GM23338 (cell line): ENCODE measurements around the gene FATE1. TPM values are rescaled to one million over a fixed set of nuclear protein-coding genes. Genes with fewer than 3 reads are reported as not detected.

Source experiments
- ATAC-seq: fragments of 200-7000 bp; cut with Tn5 transposase; 3 replicates; pipeline ENCODE4 v1.9.1; 2020
- DNase-seq: peaks from one replicate; pipeline ENCODE4 v3.0.0-alpha.2; 2015; ENCODE audit warnings: low spot score
- H2AFZ ChIP-seq: fragments of 200-600 bp; sonication (generic); 2 replicates; pipeline ENCODE4 v1.8.0; 2016; ENCODE audit warnings: antibody characterized with exemption, mild to moderate bottlenecking, moderate library complexity
- H3F3A ChIP-seq: fragments of 200-600 bp; sonication (generic); replicated peaks from 2 replicates; pipeline ENCODE4 v1.8.0; 2017; ENCODE audit warnings: antibody characterized with exemption, mixed run types, low read depth
- H3K27ac ChIP-seq: fragments of 200-600 bp; sonication (generic); 2 replicates; pipeline ENCODE4 v1.6.1; 2016; ENCODE audit warnings: low read depth
- H3K27me3 ChIP-seq: fragments of 200-600 bp; sonication (generic); 2 replicates; pipeline ENCODE4 v1.8.0; 2016; ENCODE audit warnings: mild to moderate bottlenecking, mixed run types, moderate library complexity; ENCODE audit not compliant: insufficient read depth
- H3K36me3 ChIP-seq: fragments of 200-600 bp; sonication (generic); 2 replicates; pipeline ENCODE4 v1.8.0; 2016; ENCODE audit warnings: mild to moderate bottlenecking; ENCODE audit not compliant: insufficient read depth
- H3K4me1 ChIP-seq: fragments of 200-600 bp; sonication (generic); 2 replicates; pipeline ENCODE4 v1.8.0; 2016; ENCODE audit warnings: mild to moderate bottlenecking, moderate library complexity; ENCODE audit not compliant: insufficient read depth
- H3K4me2 ChIP-seq: fragments of 200-600 bp; sonication (generic); 2 replicates; pipeline ENCODE4 v1.7.1; 2017; ENCODE audit warnings: mixed run types
- H3K4me3 ChIP-seq: fragments of 200-600 bp; sonication (generic); 2 replicates; pipeline ENCODE4 v1.6.1; 2016; ENCODE audit warnings: mixed run types
- H3K79me2 ChIP-seq: fragments of 200-600 bp; sonication (generic); replicated peaks from 2 replicates; pipeline ENCODE4 v1.8.0; 2017; ENCODE audit warnings: mild to moderate bottlenecking; ENCODE audit not compliant: insufficient read depth
- H3K9me2 ChIP-seq: fragments of 200-600 bp; sonication (generic); 2 replicates; pipeline ENCODE4 v1.8.0; 2017; ENCODE audit not compliant: insufficient read depth
- H4K20me1 ChIP-seq: fragments of 200-600 bp; sonication (generic); replicated peaks from 2 replicates; pipeline ENCODE4 v1.8.0; 2017; ENCODE audit warnings: mild to moderate bottlenecking; ENCODE audit not compliant: insufficient read depth
- H3K27ac Mint-ChIP-seq: 2 replicates; pipeline ENCODE4 v1.8.0; 2020; ENCODE audit warnings: inconsistent platforms, mild to moderate bottlenecking, moderate library complexity, mixed read lengths
- H3K27me3 Mint-ChIP-seq: 3 replicates; pipeline ENCODE4 v1.8.0; 2022; ENCODE audit warnings: low read depth, mild to moderate bottlenecking, moderate library complexity, mixed read lengths, inconsistent platforms; ENCODE audit not compliant: insufficient read depth, poor library complexity
- H3K36me3 Mint-ChIP-seq: 3 replicates; pipeline ENCODE4 v1.8.0; 2021; ENCODE audit warnings: low read depth, mild to moderate bottlenecking, inconsistent platforms, moderate library complexity, mixed read lengths
- H3K4me1 Mint-ChIP-seq: 3 replicates; pipeline ENCODE4 v1.8.0; 2020; ENCODE audit warnings: mild to moderate bottlenecking, inconsistent platforms, mixed read lengths
- H3K4me3 Mint-ChIP-seq: 3 replicates; pipeline ENCODE4 v1.8.0; 2021; ENCODE audit warnings: moderate library complexity, mild to moderate bottlenecking, inconsistent platforms, mixed read lengths
- H3K9me3 Mint-ChIP-seq: 3 replicates; pipeline ENCODE4 v1.8.0; 2020; ENCODE audit warnings: moderate library complexity, mild to moderate bottlenecking, inconsistent platforms, mixed read lengths
- CREB1 ChIP-seq: fragments of 250-450 bp; sonication (Bioruptor Pico); IDR thresholded peaks from 2 replicates; pipeline ENCODE4 v1.5.0; 2020; ENCODE audit warnings: low read depth, mild to moderate bottlenecking, moderate library complexity
- EZH2 ChIP-seq: fragments of 200-600 bp; sonication (generic); IDR thresholded peaks from one replicate; pipeline ENCODE4 v1.8.0; 2017; ENCODE audit warnings: antibody characterized with exemption, mild to moderate bottlenecking, low read depth; ENCODE audit not compliant: unreplicated experiment
- EZH2phosphoT487 ChIP-seq: fragments of 200-600 bp; sonication (generic); IDR thresholded peaks from one replicate; pipeline ENCODE4 v1.8.1; 2018; ENCODE audit warnings: antibody characterized with exemption; ENCODE audit not compliant: unreplicated experiment
- JUNB ChIP-seq: IDR thresholded peaks from one replicate; pipeline ENCODE4 v1.6.1; 2016; ENCODE audit warnings: antibody characterized with exemption; ENCODE audit not compliant: unreplicated experiment
- NANOG ChIP-seq: IDR thresholded peaks from 2 replicates; pipeline ENCODE4 v1.6.1; 2016; ENCODE audit warnings: antibody characterized with exemption, borderline replicate concordance
- POLR2AphosphoS5 ChIP-seq: IDR thresholded peaks from 2 replicates; pipeline ENCODE4 v1.6.1; 2016; ENCODE audit warnings: antibody characterized with exemption, low read depth
- STAT1 ChIP-seq: IDR thresholded peaks from one replicate; pipeline ENCODE4 v1.6.1; 2016; ENCODE audit warnings: antibody characterized with exemption; ENCODE audit not compliant: unreplicated experiment
- polyA plus RNA-seq: library from polyadenylated mRNA; unstranded; fragments of >200 nt; fragmentation: Nextera tagmentation; extraction: Ambion mirVana; gene quantifications from 2 replicates; pipeline ENCODE4 v1.2.1, GENCODE V29; 2016
- total RNA-seq: library from RNA; depleted of rRNA; stranded (reverse); fragments of >200 nt; shearing (Covaris generic); gene quantifications from 2 replicates; pipeline ENCODE4 v1.2.3, GENCODE V29; 2014
- TF ChIP-seq, protein P1 (sequence below), 2 experiments: fragments of 200-600 bp in 1 of 2; sonication (generic) in 1 of 2; conservative IDR thresholded peaks; 2 replicates each; pipeline versions ENCODE4 v1.5.1 to v1.6.1; 2016 to 2017; ENCODE audit warnings: antibody characterized with exemption in 2 of 2, low read depth in 2 of 2, mild to moderate bottlenecking in 2 of 2, moderate library complexity in 1 of 2
- TF ChIP-seq, protein P2 (sequence below): IDR thresholded peaks from one replicate; pipeline ENCODE4 v1.6.1; 2018; ENCODE audit warnings: antibody characterized with exemption; ENCODE audit not compliant: unreplicated experiment
- TF ChIP-seq, protein P3 (sequence below): fragments of 250-450 bp; sonication (Bioruptor Pico); IDR thresholded peaks from 2 replicates; pipeline ENCODE4 v1.5.0; 2020; ENCODE audit warnings: mild to moderate bottlenecking, moderate library complexity

FATE1 gene
- total and polyA plus RNA-seq, 2 experiments from 2014 or later: 0.31 TPM; not detected in 1

DNA sequence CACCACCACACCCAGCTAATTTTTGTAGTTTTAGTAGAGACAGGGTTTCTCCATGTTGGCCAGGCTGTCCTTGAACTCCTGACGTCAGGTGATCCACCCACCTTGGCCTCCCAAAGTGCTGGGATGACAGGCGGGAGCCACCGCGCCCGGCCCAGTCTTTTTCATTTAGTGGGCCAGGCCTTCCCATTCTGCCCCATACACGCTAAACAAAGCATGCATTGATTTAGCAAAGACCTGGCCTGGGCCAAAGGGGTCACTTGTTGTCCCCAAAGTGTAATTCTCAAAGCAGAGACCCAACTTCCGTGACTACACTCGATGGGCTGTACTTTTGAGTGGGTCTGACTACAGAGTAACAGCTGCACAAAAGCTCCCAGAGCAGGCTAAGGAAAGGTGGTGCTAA, 47.9 kb downstream of the FATE1 start (continued):
- TF ChIP-seq, protein P1, sequence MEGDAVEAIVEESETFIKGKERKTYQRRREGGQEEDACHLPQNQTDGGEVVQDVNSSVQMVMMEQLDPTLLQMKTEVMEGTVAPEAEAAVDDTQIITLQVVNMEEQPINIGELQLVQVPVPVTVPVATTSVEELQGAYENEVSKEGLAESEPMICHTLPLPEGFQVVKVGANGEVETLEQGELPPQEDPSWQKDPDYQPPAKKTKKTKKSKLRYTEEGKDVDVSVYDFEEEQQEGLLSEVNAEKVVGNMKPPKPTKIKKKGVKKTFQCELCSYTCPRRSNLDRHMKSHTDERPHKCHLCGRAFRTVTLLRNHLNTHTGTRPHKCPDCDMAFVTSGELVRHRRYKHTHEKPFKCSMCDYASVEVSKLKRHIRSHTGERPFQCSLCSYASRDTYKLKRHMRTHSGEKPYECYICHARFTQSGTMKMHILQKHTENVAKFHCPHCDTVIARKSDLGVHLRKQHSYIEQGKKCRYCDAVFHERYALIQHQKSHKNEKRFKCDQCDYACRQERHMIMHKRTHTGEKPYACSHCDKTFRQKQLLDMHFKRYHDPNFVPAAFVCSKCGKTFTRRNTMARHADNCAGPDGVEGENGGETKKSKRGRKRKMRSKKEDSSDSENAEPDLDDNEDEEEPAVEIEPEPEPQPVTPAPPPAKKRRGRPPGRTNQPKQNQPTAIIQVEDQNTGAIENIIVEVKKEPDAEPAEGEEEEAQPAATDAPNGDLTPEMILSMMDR (conservative IDR thresholded peaks at IDR 0.05; ENCODE audit: low read depth in 2 of 2): no peak
- TF ChIP-seq, protein P2, sequence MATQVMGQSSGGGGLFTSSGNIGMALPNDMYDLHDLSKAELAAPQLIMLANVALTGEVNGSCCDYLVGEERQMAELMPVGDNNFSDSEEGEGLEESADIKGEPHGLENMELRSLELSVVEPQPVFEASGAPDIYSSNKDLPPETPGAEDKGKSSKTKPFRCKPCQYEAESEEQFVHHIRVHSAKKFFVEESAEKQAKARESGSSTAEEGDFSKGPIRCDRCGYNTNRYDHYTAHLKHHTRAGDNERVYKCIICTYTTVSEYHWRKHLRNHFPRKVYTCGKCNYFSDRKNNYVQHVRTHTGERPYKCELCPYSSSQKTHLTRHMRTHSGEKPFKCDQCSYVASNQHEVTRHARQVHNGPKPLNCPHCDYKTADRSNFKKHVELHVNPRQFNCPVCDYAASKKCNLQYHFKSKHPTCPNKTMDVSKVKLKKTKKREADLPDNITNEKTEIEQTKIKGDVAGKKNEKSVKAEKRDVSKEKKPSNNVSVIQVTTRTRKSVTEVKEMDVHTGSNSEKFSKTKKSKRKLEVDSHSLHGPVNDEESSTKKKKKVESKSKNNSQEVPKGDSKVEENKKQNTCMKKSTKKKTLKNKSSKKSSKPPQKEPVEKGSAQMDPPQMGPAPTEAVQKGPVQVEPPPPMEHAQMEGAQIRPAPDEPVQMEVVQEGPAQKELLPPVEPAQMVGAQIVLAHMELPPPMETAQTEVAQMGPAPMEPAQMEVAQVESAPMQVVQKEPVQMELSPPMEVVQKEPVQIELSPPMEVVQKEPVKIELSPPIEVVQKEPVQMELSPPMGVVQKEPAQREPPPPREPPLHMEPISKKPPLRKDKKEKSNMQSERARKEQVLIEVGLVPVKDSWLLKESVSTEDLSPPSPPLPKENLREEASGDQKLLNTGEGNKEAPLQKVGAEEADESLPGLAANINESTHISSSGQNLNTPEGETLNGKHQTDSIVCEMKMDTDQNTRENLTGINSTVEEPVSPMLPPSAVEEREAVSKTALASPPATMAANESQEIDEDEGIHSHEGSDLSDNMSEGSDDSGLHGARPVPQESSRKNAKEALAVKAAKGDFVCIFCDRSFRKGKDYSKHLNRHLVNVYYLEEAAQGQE: no peak
- TF ChIP-seq NANOG (no peak), JUNB (no peak)

DNA sequence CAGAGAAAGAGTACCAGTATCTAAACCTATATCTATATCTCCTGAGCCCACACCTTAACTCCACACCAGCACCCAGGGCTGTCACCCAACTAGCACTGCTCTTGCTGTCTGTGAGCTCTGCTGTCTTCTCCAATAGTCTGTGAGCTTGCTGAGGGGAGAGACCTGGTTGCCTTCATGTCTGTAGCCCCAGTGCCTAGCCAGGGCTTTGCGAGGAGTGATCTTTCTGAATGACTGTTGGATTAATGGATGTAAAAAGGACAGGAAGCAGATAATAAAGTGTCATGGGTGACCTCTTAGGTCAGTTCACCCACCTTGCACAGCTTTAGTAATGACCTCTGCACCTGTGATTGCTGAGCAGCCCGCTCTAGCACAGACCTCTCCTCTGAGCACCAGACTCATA, 49.2 kb downstream of the FATE1 start:
- Histone ChIP-seq H3K79me2 (no peaks in the 10 kb centered on the region), H3K4me3 (no peak overlapping the region), H3K4me2 (no peak overlapping the region), H3K9me2 (no peaks in the 10 kb centered on the region), H3K36me3 (no peaks in the 10 kb centered on the region), H3F3A (no peaks in the 10 kb centered on the region), H3K27me3 (no peaks in the 10 kb centered on the region), H4K20me1 (no peaks in the 10 kb centered on the region), H3K4me1 (no peaks in the 10 kb centered on the region), H3K27ac (no peak overlapping the region), H2AFZ (no peak overlapping the region)
- Mint-ChIP-seq H3K27me3 (peaks cover 4% of the 10 kb centered on the region), H3K27ac (no peak overlapping the region), H3K4me1 (no peaks in the 10 kb centered on the region), H3K9me3 (peaks cover 4% of the 10 kb centered on the region; the same call in 2 of the 3 replicates), H3K4me3 (no peak overlapping the region), H3K36me3 (no peaks in the 10 kb centered on the region)
- DNase-seq (no peak), ATAC-seq (no peak)
- no peak for TF ChIP-seq EZH2phosphoT487
- TF ChIP-seq, protein P2: no peak
- TF ChIP-seq, protein P3, sequence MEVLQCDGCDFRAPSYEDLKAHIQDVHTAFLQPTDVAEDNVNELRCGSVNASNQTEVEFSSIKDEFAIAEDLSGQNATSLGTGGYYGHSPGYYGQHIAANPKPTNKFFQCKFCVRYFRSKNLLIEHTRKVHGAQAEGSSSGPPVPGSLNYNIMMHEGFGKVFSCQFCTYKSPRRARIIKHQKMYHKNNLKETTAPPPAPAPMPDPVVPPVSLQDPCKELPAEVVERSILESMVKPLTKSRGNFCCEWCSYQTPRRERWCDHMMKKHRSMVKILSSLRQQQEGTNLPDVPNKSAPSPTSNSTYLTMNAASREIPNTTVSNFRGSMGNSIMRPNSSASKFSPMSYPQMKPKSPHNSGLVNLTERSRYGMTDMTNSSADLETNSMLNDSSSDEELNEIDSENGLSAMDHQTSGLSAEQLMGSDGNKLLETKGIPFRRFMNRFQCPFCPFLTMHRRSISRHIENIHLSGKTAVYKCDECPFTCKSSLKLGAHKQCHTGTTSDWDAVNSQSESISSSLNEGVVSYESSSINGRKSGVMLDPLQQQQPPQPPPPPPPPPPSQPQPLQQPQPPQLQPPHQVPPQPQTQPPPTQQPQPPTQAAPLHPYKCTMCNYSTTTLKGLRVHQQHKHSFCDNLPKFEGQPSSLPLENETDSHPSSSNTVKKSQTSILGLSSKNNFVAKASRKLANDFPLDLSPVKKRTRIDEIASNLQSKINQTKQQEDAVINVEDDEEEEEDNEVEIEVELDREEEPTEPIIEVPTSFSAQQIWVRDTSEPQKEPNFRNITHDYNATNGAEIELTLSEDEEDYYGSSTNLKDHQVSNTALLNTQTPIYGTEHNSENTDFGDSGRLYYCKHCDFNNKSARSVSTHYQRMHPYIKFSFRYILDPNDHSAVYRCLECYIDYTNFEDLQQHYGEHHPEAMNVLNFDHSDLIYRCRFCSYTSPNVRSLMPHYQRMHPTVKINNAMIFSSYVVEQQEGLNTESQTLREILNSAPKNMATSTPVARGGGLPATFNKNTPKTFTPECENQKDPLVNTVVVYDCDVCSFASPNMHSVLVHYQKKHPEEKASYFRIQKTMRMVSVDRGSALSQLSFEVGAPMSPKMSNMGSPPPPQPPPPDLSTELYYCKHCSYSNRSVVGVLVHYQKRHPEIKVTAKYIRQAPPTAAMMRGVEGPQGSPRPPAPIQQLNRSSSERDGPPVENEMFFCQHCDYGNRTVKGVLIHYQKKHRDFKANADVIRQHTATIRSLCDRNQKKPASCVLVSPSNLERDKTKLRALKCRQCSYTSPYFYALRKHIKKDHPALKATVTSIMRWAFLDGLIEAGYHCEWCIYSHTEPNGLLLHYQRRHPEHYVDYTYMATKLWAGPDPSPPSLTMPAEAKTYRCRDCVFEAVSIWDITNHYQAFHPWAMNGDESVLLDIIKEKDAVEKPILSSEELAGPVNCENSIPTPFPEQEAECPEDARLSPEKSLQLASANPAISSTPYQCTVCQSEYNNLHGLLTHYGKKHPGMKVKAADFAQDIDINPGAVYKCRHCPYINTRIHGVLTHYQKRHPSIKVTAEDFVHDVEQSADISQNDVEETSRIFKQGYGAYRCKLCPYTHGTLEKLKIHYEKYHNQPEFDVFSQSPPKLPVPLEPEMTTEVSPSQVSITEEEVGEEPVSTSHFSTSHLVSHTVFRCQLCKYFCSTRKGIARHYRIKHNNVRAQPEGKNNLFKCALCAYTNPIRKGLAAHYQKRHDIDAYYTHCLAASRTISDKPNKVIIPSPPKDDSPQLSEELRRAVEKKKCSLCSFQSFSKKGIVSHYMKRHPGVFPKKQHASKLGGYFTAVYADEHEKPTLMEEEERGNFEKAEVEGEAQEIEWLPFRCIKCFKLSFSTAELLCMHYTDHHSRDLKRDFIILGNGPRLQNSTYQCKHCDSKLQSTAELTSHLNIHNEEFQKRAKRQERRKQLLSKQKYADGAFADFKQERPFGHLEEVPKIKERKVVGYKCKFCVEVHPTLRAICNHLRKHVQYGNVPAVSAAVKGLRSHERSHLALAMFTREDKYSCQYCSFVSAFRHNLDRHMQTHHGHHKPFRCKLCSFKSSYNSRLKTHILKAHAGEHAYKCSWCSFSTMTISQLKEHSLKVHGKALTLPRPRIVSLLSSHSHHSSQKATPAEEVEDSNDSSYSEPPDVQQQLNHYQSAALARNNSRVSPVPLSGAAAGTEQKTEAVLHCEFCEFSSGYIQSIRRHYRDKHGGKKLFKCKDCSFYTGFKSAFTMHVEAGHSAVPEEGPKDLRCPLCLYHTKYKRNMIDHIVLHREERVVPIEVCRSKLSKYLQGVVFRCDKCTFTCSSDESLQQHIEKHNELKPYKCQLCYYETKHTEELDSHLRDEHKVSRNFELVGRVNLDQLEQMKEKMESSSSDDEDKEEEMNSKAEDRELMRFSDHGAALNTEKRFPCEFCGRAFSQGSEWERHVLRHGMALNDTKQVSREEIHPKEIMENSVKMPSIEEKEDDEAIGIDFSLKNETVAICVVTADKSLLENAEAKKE: no peak
- TF ChIP-seq STAT1: no peak
- TF ChIP-seq POLR2AphosphoS5: no peak
- TF ChIP-seq CREB1: no peak
- TF ChIP-seq EZH2: no peak
